B cell (primary cell): ENCODE data around the gene ZBP1.

Experiments
- CTCF ChIP-seq: fragments of 200-600 bp; IDR thresholded peaks from one replicate; pipeline ENCODE4 v1.8.0; 2022; ENCODE audit warnings: antibody characterized with exemption, mild to moderate bottlenecking
- EZH2 ChIP-seq: IDR thresholded peaks from 2 replicates; pipeline ENCODE4 v1.6.1; 2012; ENCODE audit warnings: borderline replicate concordance, low read depth, mild to moderate bottlenecking, moderate library complexity, low read length; ENCODE audit not compliant: insufficient read depth, poor library complexity, severe bottlenecking

DNA sequence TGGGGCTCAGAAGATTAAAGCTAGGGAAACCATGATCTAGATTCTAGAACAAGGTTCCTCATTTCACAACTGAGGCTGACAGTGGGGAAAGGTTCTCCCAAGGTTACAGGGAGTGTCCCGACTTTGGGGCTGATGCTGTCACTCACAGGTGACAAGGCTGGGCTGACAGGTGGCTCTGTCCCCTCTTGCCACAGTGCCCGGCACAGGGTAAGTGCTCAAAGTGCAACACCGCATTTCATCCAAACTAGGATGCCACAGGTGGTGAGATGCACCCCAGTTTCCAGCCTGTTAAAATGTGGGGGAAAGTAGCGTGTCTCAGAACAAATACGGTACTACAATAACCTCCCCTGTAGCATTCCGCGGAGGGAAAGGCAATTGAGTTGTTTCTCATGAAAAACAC lies 7.8 kb downstream of the ZBP1 start:
- TF ChIP-seq CTCF (no peak), EZH2 (no peak)
